Measurements from ENCODE around the gene GNAI1. TPM values are rescaled to one million over a fixed set of nuclear protein-coding genes. Genes with fewer than 3 reads are reported as not detected.

The GNAI1 gene
- total RNA-seq, 1 donor from 2014 or later, result 8.7 TPM

DNA sequence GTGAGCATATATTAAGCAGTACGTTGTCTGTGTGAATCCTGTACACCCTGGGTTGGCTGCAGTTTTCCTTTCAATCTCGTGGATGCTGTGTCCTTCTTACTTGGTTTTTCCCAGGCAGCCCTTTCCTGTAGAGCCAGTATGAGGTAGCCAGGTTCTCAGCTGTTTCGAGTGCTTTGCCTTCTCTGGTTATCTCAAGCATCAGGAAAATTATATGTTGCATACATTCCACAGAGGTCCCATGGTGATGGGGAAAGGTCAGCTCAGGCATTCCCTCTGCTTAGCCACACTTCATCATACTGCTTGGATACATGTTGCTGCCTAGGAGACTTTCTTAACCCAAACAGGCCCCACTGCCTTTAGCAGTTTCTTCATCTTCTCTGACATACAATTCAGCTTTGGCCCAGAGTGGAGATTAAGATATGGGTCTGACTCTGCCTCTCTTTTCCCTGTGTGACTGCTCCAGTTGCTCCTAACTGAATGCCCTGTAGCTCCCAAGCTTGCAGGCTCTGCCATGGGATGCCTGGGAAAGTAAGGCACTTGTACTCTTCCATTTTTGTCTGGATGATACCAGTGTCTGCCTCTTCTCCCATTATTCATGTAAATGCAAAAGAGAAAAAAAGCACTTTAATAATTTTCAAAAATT is 11.3 kb downstream of the GNAI1 start:
- Histone ChIP-seq H3K4me3 (no peak overlapping the region), H3K4me1 (peaks cover 0 to 6% of the 10 kb centered on the region in 2 donors), H3K36me3 (no peaks in the 10 kb centered on the region), H3K27ac (no peak overlapping the region), H3K27me3 (no peaks in the 10 kb centered on the region), H3K9me3 (no peaks in the 10 kb centered on the region)
- intact Hi-C loops (cut with DNase I), result no loop called here
- TF ChIP-seq, protein P1, sequence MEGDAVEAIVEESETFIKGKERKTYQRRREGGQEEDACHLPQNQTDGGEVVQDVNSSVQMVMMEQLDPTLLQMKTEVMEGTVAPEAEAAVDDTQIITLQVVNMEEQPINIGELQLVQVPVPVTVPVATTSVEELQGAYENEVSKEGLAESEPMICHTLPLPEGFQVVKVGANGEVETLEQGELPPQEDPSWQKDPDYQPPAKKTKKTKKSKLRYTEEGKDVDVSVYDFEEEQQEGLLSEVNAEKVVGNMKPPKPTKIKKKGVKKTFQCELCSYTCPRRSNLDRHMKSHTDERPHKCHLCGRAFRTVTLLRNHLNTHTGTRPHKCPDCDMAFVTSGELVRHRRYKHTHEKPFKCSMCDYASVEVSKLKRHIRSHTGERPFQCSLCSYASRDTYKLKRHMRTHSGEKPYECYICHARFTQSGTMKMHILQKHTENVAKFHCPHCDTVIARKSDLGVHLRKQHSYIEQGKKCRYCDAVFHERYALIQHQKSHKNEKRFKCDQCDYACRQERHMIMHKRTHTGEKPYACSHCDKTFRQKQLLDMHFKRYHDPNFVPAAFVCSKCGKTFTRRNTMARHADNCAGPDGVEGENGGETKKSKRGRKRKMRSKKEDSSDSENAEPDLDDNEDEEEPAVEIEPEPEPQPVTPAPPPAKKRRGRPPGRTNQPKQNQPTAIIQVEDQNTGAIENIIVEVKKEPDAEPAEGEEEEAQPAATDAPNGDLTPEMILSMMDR (IDR thresholded peaks at IDR 0.05), result no peak
- DNase-seq (ENCODE audit: low spot score in 2 of 2), result no peak

DNA sequence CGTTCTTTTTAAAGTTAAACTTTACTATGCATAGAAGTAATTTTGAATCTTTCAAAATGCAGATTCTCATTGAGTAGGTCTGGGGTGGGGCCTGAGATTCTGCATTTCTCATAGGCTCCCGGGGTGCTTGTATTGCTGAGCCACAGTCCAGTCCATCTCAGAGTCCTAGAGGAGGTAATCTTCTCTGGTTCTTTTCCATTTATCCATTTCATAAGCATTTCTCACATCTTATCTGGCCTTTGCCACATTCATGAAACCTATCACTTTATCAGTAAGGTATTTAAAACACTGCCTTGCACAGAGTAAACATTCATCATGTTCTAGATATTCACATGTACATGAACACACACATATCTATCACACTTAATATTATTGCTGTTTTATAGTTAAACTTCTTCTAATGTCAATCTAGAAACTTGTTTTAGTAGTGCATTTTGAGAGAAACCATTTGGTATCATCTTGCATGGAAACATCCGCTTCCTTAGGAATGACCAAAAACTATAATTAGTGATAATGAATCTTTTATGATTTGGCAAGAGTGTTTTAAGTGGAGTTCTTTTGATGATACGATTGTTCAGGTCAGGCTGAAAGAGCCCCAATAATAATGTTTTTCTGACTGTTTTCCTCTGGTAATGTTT is 12.0 kb downstream of the GNAI1 start:
- no peak for DNase-seq (ENCODE audit: low spot score in 2 of 2)
- intact Hi-C loops (cut with DNase I), result no loop called here
- TF ChIP-seq, protein P1 (IDR thresholded peaks at IDR 0.05), result no peak
- no peaks in the 10 kb centered on the region for H3K9me3 ChIP-seq
- no peaks in the 10 kb centered on the region for H3K36me3 ChIP-seq
- peaks cover 0 to 6% of the 10 kb centered on the region in 2 donors for H3K4me1 ChIP-seq
- no peak overlapping the region for H3K27ac ChIP-seq
- no peaks in the 10 kb centered on the region for H3K27me3 ChIP-seq
- no peak overlapping the region for H3K4me3 ChIP-seq

DNA sequence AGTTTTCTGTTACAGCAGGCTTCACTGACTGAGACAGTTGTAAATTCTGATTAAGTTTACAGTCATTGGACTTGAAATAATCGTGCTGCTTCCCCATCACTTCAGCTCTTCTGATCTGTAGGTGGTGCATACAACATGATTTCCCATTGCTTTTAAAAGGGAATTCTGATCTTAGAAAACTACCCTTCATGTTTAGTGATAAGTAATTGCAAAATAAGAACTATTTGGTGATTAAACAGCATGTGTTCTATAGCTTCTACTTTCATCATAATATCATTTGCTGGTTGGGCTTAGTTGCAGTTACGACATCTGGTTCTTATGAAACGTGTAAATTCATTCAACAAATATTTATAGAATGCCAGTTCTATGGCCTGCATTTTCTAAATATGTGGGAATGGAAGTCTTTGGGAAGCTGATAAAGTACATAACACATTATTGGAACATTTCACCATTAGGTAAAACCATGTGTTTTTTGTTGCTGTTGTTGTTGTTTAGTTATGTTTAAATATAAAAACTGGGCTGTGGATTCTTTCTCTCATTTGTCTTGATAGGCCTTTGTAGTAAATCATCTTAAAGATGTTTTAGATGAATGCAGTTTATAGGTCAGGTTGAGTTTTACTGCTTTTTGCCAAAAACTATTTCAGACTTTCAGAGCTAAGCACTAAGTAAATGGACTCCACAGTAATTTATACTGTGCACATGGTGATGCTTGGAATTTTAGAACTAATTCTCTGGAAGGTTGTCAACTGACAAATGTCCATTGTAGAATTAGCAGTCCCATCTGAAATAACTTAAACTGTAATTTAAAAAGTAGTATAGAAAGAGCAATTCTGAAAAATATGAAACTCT is 13.1 kb downstream of the GNAI1 start:
- no peak overlapping the region for H3K27ac ChIP-seq
- H3K9me3 ChIP-seq, result no peaks in the 10 kb centered on the region
- H3K4me1 ChIP-seq, result peaks cover 0 to 6% of the 10 kb centered on the region in 2 donors
- intact Hi-C loops (cut with DNase I), result no loop called here
- H3K4me3 ChIP-seq, result no peak overlapping the region
- no peaks in the 10 kb centered on the region for H3K27me3 ChIP-seq
- DNase-seq (ENCODE audit: low spot score in 2 of 2), result no peak
- TF ChIP-seq, protein P1 (IDR thresholded peaks at IDR 0.05), result no peak
- H3K36me3 ChIP-seq, result no peaks in the 10 kb centered on the region

DNA sequence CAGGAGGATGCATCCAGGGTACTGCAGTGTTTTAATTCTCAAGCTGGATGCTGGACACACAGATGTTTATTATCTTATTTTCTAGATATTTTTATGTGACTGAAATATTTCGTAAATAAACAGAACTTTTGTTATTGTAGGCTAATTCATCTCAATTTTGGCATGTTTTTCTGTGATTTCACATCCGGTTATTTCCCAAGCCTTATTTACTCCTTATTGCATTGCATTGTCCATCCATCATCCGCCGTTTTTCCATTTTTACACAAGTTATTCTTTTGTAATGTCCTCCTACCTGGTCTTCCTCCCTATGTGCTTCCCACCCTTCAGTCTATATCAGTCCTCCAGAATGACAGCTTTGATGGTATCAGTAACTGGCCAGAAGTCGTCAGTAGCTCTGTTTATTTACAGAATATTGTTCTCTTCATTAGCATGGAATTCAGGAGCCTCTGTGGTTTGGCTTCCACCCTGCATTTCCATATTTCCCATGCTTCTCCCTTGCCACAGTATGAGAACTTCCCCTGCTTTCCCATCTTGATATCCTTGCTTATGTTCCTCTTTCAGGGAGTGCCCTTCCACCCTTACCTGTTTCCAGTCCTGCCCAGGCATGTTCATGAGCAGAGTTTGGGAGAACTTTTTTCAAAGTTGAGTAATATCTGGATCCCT is 16.1 kb downstream of the GNAI1 start:
- TF ChIP-seq, protein P1 (IDR thresholded peaks at IDR 0.05), result no peak
- Histone ChIP-seq H3K4me3 (no peak overlapping the region), H3K36me3 (no peaks in the 10 kb centered on the region), H3K9me3 (no peaks in the 10 kb centered on the region), H3K4me1 (peaks cover 0 to 4% of the 10 kb centered on the region in 2 donors), H3K27me3 (no peaks in the 10 kb centered on the region), H3K27ac (no peak overlapping the region)
- intact Hi-C loops (cut with DNase I), result no loop called here
- no peak for DNase-seq (ENCODE audit: low spot score in 2 of 2)

DNA sequence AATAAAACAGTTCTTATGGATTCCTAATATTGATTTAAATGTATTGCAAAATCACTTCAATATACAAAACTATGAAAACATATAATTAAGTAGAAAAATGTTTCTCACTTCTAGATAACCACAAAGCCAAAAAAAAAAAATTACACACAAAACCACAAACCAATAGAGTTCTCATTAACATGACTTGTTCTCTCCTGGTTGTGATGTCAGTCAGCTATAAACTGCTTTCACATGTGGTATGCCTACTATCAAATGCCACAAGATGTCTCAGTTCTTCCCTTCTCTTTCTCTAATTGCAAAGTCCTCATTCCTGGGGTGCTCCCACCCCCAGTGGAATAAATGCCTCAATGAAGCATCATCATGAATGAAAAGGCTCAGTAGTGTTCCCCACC is 16.6 kb downstream of the GNAI1 start:
- H3K9me3 ChIP-seq, result no peaks in the 10 kb centered on the region
- TF ChIP-seq, protein P1 (IDR thresholded peaks at IDR 0.05), result no peak
- intact Hi-C loops (cut with DNase I), result no loop called here
- no peak for DNase-seq (ENCODE audit: low spot score in 2 of 2)
- no peaks in the 10 kb centered on the region for H3K27me3 ChIP-seq
- no peaks in the 10 kb centered on the region for H3K4me1 ChIP-seq
- no peak overlapping the region for H3K27ac ChIP-seq
- H3K36me3 ChIP-seq, result no peaks in the 10 kb centered on the region
- H3K4me3 ChIP-seq, result no peak overlapping the region

Data from ascending aorta (tissue), 2 donors.